ENCODE results near the gene ORAI1.
A peak's percentile ranks its signal among the peaks of the same experiment; 100 is the strongest.
"Not testable (repeated sequence)": the region's sequence is repeated elsewhere in the genome, so short reads cannot be mapped to it uniquely, and the experiment has no call there.

Gene ORAI1

DNA sequence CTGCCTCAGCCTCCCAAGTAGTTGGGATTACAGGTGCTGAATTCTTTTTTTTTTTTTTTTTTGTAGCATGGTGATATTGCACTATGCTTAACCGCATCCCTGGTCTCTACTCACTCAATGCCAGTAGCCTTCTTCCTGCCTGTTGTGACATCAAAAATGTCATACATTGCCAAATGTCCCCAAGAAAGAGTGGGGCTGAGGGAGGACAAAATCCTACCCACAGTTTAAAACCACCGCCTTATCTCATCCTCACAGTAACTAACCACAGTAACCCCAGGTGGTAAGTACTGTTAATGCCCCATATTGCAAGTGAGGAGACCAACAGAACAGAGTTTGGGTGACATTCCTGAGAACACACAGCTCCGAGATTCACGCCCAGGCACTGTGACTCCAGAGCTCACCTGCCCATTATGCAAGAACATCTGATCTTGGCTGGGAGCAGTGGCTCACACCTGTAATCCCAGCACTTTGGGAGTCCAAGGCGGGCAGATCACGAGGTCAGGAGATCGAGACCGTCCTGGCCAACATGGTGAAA, 23.6 kb downstream of the ORAI1 start:
- no peak for DNase-seq

- no peak for DNase-seq
These were observed 25.0 kb downstream of the ORAI1 start for GRCh38 chr12:121651320-121651719.

GRCh38 chr12:121652767-121653497, 26.6 kb downstream of the ORAI1 start:
- DNase-seq, result no peak

DNA sequence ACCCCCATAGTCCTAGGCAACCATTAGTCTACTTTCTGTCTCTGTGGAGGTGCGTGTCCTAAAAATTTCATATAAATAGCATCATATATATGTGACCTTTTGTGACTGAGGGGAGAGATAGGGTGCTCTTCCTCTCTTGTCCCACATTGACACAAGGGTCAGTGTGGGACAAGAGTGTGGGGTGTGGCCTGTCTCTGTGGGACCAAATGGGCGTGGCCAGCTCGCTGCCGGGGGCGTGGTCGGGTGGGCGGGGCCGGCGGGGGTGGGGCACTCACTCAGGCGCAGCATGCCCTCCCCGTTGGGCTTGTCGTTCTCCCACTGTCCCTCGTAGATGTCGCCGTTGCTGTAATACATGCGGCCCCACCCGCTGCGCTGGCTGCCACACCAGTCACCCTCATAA, 27.7 kb downstream of the ORAI1 start:
- no peak for DNase-seq

DNA sequence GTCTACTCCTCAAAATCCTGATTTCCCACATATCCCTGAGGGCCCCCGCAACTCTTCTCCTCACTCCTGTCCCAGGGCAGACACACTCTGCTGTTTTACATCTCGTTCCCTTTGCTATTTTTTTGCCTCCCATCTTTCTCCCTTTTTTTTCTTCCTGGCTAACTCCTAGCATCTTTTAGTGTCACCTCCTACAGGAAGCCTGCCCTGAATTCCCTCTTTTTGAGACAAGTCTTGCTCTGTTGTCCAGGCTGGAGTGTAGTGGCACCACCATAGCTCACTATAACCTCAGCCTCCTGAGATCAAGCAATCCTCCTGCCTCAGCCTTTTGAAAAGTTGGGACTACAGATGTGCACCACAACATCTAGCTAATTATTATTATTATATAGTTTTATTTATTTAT, 29.8 kb downstream of the ORAI1 start:
- no peak for DNase-seq

DNA sequence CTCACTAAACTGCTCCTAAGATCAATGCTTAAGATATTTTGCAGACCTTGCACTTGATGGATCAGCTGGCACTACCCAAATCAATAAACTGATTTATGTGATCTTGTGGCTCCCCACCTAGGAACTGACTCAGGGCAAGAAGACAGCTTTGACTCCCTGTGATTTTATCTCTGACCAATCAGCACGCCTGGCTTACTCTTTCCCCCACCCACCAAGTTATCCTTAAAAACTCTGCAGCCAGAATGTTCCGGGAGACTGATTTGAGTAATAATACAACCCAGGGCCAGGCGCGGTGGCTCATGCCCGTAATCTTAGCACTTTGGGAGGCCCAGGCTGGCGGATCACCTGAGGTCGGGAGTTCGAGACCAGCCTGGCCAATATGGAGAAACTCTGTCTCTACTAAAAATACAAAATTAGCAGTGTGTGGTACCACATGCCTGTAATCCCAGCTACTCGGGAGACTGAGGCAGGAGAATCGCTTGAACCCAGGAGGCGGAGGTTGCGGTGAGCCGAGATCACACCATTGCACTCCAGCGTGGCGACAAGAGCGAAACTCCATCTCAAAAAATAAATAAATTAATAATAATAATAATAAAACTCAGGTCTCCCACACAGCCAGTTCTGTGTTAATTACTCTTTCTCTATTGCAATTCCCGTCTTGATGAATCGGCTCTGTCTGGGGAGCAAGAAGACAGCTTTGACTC, 31.1 kb downstream of the ORAI1 start:
- no peak for DNase-seq

DNA sequence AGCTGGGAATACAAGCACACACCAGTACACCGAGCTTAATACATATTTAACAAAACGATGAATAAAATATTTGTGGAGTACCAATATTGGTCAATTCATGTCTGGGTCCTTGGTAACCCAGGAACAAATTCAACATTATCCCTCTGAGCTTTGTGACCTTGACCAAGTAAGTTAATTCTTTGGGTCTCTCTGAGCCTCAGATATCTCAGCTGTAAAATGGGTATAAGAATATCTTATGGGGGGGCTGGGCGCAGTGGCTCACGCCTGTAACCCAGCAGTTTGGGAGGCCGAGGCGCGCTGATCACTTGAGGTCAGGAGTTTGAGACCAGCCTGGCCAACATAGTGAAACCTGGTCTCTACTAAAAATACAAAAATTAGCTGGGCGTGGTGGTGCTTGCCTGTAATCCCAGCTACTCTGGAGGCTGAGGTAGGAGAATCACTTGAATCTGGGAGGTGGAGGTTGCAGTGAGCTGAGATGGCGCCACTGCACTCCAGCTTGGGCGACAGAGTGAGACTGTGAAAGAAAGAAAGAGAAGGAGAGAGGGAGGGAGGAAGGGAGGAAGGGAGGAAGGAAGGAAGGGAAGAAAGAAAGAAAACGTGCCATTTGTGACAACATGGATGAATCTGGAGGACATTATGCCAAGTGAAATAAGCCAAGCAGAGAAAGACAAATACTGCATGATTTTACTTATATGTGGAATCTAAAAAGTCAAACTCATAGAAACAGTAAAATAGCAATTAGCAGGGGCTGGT, 35.2 kb downstream of the ORAI1 start:
- DNase-seq, result not testable (repeated sequence)

GRCh38 chr12:121663610-121663929, 37.2 kb downstream of the ORAI1 start:
- DNase-seq, result no peak

- DNase-seq, result not testable (repeated sequence)
These were observed 40.5 kb downstream of the ORAI1 start for GRCh38 chr12:121666829-121667228.

GRCh38 chr12:121668750-121669520, 42.6 kb downstream of the ORAI1 start:
- DNase-seq, result peak; percentile 63

DNA sequence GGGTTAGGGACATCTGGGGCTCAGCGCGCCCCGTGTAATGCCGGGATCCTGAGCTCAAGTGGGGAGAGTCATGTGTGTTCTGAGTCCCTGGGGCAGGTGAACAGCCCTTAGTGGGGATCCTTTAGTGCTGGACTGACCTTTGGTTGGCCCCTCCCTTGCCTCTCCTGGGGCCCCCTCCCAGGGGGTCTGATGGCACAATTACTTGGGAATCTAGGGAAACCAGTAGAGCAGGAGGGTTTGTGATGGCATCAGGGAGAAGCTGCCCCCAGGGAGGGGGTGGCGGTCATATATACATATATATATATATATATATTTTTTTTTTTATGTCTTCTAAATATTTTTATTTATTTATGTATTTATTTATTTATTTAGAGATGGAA, 43.2 kb downstream of the ORAI1 start, which contains the start of gene MORN3:
Gene MORN3, minus strand, starts transcription at position 134 of the 380 bp plus-strand sequence. CDS start 171 bp downstream, outside the sequence.
- no peak for DNase-seq

GRCh38 chr12:121673013-121673511, 46.7 kb downstream of the ORAI1 start:
- DNase-seq, result peak; percentile 85

- no peak for DNase-seq
These were observed 49.9 kb downstream of the ORAI1 start for GRCh38 chr12:121676190-121676589.

DNA sequence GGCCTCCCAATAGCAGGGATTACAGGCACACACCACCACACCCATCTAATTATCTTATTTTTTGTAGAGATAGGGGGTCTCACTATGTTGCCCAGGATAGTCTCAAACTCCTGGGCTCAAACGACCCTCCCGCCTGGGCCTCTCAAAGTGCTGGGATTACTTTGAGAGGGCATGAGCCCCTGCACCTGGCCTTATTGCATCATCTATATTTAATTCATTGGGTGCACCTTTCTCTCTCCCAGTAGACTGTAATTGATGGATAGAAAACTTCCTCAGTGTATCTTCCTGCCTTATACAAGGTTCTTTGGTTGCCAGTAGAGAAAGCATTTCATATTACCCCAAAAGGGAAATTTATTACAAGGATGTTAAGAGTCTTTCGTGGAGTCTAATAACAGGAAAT, 52.0 kb downstream of the ORAI1 start:
- no peak for DNase-seq

GRCh38 chr12:121678716-121679300, 52.5 kb downstream of the ORAI1 start:
- no peak for DNase-seq

GRCh38 chr12:121679661-121680197, 53.4 kb downstream of the ORAI1 start:
- DNase-seq, result not testable (repeated sequence)

DNA sequence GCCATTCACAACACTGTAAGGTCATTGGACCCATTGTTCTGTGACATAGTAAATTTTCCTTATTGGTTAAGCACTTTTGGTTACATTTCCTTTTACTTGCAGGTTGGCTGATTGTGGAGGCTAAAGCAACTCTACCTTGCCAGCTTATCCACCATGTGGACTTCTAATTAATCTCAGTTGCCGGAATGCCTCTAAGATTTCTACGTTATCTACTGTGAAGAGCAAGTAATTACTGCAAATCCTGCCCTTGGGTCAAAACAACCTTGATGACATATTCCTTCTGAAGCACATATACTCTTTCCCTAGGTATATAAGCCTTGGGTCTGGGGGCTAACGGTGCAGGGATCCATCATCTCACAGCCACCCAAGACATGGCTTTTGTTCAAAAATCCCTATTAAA, 62.6 kb downstream of the ORAI1 start:
- no peak for DNase-seq

DNA sequence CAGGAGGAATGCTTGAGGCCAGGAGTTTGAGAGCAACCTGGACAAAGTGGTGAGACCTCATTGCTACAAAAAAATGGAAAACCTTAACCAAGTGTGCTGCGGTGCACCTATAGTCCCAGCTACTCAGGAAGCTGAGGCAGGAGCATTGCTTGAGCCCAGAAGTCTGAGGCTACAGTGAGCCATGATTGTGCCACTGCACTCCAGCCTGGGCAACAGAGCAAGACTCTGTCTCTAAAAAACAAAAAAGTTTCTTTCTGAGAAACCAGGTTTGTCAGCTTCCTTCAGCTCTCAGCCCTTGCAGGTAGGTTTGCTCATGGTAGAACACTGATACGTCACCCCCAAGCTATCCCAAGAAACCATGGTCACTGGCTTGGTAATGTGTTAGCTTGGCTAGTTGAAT, 63.1 kb downstream of the ORAI1 start:
- no peak for DNase-seq

Measured in DMS53 (cell line).